ENCODE measurements around the gene LIX1L. TPM values are rescaled to one million over a fixed set of nuclear protein-coding genes. Genes with fewer than 3 reads are reported as not detected.

The LIX1L gene
- total and polyA plus RNA-seq, 2 of the 13 experiments (the other 11 are each of a cell fraction or from before 2014, with no cell fraction given) = 8.1 to 24.9 TPM

DNA sequence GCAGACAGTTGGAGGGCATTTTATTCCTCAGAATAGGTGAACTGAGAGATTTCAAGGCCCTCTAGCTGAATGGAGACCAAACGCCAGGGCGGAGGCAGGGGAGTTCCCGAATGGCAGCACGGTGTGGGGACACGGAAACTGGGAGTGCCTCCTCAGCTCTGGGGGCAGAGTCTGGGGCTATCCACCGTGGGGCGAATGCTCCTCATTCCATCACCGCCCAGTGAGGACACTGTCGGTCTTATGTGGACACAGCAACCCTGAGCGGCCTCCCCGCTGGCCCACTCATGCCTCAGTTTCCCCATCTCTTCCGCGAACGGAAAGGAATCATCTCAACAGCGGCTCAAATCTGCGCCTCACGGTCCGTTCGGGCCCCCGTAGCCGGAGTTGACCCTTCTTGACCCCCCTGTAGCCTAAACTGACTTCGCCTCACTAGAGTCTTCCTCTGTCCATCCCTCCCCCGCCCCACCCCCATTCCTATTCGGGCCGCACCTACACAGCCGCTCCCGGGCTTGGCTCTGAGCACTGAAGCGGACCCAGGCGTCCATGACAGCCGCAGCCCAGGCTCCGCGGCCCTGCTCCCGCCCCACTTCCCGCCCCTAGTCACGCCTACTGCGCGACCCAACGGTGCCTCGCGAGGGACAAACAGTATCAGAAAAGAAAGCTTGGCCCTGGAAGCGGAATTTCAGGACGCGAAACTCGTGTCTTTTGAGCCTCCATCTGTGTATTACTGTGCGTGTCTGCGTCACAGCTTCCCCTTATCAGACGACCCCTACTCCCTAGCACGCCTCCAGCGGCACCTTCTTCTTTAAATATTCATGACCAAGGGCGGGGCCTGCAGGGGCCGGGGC, 39.4 kb downstream of the LIX1L start, which contains the start of gene PEX11B (continued):
- TF ChIP-seq EHMT2 (IDR thresholded peaks at IDR 0.05; ENCODE audit: borderline replicate concordance, low read depth, low read length) (no peak), TAF15 (IDR thresholded peaks at IDR 0.05; ENCODE audit: low read depth, low read length, poor library complexity, severe bottlenecking) (no peak), SYNCRIP (IDR thresholded peaks at IDR 0.05; ENCODE audit: insufficient read depth, low read depth, low read length) (no peak), GATAD1 (CRISPR knock-in tag; IDR thresholded peaks at IDR 0.05) (peak; percentile 87), DR1 (CRISPR knock-in tag; IDR thresholded peaks at IDR 0.05) (no peak), ATF7-NPFF (CRISPR knock-in tag; IDR thresholded peaks at IDR 0.05; ENCODE audit: low read depth) (peak; percentile 66; the same call in 1 of the 2 replicates), TCF12 (IDR thresholded peaks at IDR 0.05) (no peak), TCF12 (CRISPR knock-in tag; IDR thresholded peaks at IDR 0.05) (no peak), SP4 (CRISPR knock-in tag; IDR thresholded peaks at IDR 0.05) (peak; percentile 54), RBFOX2 (IDR thresholded peaks at IDR 0.05; ENCODE audit: low read depth, low read length) (peak; percentile 70), REXO4 (CRISPR knock-in tag; IDR thresholded peaks at IDR 0.05; ENCODE audit: borderline replicate concordance) (no peak), ZNF615 (CRISPR knock-in tag; IDR thresholded peaks at IDR 0.05; ENCODE audit: borderline replicate concordance) (no peak), MATR3 (CRISPR knock-in tag; IDR thresholded peaks at IDR 0.05) (no peak), PCBP1 (IDR thresholded peaks at IDR 0.05; ENCODE audit: borderline replicate concordance, low read depth, low read length) (no peak), ZSCAN22 (CRISPR knock-in tag; IDR thresholded peaks at IDR 0.05) (no peak), MBNL3 (CRISPR knock-in tag; conservative IDR thresholded peaks at IDR 0.05) (no peak), PHB2 (IDR thresholded peaks at IDR 0.05; ENCODE audit: partially characterized antibody) (no peak), ADNP (CRISPR knock-in tag; IDR thresholded peaks at IDR 0.05) (no peak)
- TF ChIP-seq, protein P1, sequence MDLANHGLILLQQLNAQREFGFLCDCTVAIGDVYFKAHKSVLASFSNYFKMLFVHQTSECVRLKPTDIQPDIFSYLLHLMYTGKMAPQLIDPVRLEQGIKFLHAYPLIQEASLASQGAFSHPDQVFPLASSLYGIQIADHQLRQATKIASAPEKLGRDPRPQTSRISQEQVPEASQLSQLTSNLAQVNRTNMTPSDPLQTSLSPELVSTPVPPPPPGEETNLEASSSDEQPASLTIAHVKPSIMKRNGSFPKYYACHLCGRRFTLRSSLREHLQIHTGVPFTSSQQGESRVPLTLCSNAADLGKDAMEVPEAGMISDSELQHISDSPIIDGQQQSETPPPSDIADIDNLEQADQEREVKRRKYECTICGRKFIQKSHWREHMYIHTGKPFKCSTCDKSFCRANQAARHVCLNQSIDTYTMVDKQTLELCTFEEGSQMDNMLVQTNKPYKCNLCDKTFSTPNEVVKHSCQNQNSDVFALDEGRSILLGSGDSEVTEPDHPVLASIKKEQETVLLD (CRISPR knock-in tag; IDR thresholded peaks at IDR 0.05; ENCODE audit: low read depth) = no peak
- TF ChIP-seq, protein P2, sequence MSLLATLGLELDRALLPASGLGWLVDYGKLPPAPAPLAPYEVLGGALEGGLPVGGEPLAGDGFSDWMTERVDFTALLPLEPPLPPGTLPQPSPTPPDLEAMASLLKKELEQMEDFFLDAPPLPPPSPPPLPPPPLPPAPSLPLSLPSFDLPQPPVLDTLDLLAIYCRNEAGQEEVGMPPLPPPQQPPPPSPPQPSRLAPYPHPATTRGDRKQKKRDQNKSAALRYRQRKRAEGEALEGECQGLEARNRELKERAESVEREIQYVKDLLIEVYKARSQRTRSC (CRISPR knock-in tag; IDR thresholded peaks at IDR 0.05; ENCODE audit: low read depth) = no peak
- TF ChIP-seq, protein P3, sequence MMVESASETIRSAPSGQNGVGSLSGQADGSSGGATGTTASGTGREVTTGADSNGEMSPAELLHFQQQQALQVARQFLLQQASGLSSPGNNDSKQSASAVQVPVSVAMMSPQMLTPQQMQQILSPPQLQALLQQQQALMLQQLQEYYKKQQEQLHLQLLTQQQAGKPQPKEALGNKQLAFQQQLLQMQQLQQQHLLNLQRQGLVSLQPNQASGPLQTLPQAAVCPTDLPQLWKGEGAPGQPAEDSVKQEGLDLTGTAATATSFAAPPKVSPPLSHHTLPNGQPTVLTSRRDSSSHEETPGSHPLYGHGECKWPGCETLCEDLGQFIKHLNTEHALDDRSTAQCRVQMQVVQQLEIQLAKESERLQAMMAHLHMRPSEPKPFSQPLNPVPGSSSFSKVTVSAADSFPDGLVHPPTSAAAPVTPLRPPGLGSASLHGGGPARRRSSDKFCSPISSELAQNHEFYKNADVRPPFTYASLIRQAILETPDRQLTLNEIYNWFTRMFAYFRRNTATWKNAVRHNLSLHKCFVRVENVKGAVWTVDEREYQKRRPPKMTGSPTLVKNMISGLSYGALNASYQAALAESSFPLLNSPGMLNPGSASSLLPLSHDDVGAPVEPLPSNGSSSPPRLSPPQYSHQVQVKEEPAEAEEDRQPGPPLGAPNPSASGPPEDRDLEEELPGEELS (CRISPR knock-in tag; IDR thresholded peaks at IDR 0.05) = no peak
- TF ChIP-seq, protein P4, sequence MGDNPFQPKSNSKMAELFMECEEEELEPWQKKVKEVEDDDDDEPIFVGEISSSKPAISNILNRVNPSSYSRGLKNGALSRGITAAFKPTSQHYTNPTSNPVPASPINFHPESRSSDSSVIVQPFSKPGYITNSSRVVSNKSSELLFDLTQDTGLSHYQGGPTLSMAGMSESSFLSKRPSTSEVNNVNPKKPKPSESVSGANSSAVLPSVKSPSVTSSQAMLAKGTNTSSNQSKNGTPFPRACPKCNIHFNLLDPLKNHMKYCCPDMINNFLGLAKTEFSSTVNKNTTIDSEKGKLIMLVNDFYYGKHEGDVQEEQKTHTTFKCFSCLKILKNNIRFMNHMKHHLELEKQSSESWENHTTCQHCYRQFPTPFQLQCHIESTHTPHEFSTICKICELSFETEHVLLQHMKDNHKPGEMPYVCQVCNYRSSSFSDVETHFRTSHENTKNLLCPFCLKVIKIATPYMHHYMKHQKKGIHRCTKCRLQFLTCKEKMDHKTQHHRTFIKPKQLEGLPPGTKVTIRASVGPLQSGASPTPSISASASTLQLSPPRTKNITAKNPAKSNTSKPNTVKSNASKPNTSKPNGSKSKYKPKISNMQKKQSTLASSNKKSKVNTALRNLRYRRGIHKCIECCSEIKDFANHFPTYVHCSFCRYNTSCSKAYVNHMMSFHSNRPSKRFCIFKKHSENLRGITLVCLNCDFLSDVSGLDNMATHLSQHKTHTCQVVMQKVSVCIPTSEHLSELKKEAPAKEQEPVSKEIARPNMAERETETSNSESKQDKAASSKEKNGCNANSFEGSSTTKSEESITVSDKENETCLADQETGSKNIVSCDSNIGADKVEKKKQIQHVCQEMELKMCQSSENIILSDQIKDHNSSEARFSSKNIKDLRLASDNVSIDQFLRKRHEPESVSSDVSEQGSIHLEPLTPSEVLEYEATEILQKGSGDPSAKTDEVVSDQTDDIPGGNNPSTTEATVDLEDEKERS (CRISPR knock-in tag; IDR thresholded peaks at IDR 0.05) = no peak

Data from HepG2 (cell line).